ENCODE data around the gene DOCK8. TPM values are rescaled to one million over a fixed set of nuclear protein-coding genes. Genes with fewer than 3 reads are reported as not detected.

Gene DOCK8
- total RNA-seq, 1 experiment from 2014 or later: 1.4 TPM

GRCh38 chr9:304106-304505 is 89.4 kb downstream of the DOCK8 start:
- Histone ChIP-seq H3K9ac (ENCODE audit: extremely low read depth, insufficient read length, low read length) (no peak overlapping the region), H2AFZ (ENCODE audit: low read length) (no peak overlapping the region), H2BK20ac (ENCODE audit: low read depth, low read length, poor library complexity, severe bottlenecking) (no peak overlapping the region), H3K9me3 (ENCODE audit: control insufficient read depth, low read depth, low read length) (no peaks in the 10 kb centered on the region), H4K5ac (ENCODE audit: insufficient read length, low read depth, low read length) (no peak overlapping the region), H4K91ac (ENCODE audit: insufficient read length, low read depth, low read length) (no peak overlapping the region), H3K4me1 (ENCODE audit: insufficient read depth, low read length) (no peaks in the 10 kb centered on the region), H3T11ph (ENCODE audit: low read length) (peak overlapping the region; percentile 98), H3K18ac (ENCODE audit: insufficient read length, low read depth, low read length) (no peak overlapping the region), H3K56ac (ENCODE audit: insufficient read length, low read depth, low read length) (no peak overlapping the region), H3K14ac (ENCODE audit: insufficient read depth, low read length) (no peak overlapping the region; the same call in 1 of the 2 replicates), H4K20me1 (ENCODE audit: control insufficient read depth, insufficient read depth, insufficient read length) (no peaks in the 10 kb centered on the region), H2AK5ac (ENCODE audit: insufficient read length, low read length) (no peak overlapping the region), H3K27ac (ENCODE audit: insufficient read length, low read depth, low read length) (no peak overlapping the region), H3K79me1 (ENCODE audit: insufficient read depth, low read depth, low read length, poor library complexity, severe bottlenecking) (no peaks in the 10 kb centered on the region), H3K27me3 (ENCODE audit: insufficient read depth, low read length) (no peaks in the 10 kb centered on the region), H3K4me2 (ENCODE audit: insufficient read depth, insufficient read length, low read length) (no peak overlapping the region), H3K23me2 (ENCODE audit: insufficient read length, low read depth, low read length, poor library complexity, severe bottlenecking) (no peaks in the 10 kb centered on the region), H4K8ac (replicated peaks; ENCODE audit: insufficient read length, low read depth, low read length) (no peak overlapping the region), H2BK120ac (ENCODE audit: low read depth, low read length, poor library complexity, severe bottlenecking) (peak overlapping the region; percentile 5), H3K79me2 (ENCODE audit: insufficient read depth, low read length) (no peaks in the 10 kb centered on the region), H3K4ac (ENCODE audit: low read depth, low read length) (no peak overlapping the region; the same call in 1 of the 2 replicates), H2BK15ac (ENCODE audit: low read depth, low read length) (no peak overlapping the region), H2BK12ac (ENCODE audit: insufficient read length, low read depth, low read length) (no peak overlapping the region), H2BK5ac (ENCODE audit: insufficient read length, low read length) (no peak overlapping the region), H3K23ac (ENCODE audit: insufficient read length, low read depth, low read length) (no peak overlapping the region)
- TF ChIP-seq, protein P1, sequence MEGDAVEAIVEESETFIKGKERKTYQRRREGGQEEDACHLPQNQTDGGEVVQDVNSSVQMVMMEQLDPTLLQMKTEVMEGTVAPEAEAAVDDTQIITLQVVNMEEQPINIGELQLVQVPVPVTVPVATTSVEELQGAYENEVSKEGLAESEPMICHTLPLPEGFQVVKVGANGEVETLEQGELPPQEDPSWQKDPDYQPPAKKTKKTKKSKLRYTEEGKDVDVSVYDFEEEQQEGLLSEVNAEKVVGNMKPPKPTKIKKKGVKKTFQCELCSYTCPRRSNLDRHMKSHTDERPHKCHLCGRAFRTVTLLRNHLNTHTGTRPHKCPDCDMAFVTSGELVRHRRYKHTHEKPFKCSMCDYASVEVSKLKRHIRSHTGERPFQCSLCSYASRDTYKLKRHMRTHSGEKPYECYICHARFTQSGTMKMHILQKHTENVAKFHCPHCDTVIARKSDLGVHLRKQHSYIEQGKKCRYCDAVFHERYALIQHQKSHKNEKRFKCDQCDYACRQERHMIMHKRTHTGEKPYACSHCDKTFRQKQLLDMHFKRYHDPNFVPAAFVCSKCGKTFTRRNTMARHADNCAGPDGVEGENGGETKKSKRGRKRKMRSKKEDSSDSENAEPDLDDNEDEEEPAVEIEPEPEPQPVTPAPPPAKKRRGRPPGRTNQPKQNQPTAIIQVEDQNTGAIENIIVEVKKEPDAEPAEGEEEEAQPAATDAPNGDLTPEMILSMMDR (conservative IDR thresholded peaks at IDR 0.05): no peak
- DNase-seq: no peak
- no peak overlapping the region for H3K4me3 Mint-ChIP-seq
- H3K27ac Mint-ChIP-seq: peak overlapping the region in 2 of 3 experiments; percentile 23 to 57; a peak in 1 of 7 replicates
- no peaks in the 10 kb centered on the region; a peak in 1 of 7 replicates for H3K36me3 Mint-ChIP-seq (ENCODE audit: insufficient read depth in 1 of 3, low read depth in 3 of 3)
- H3K4me1 Mint-ChIP-seq: peaks cover 3 to 9% of the 10 kb centered on the region in 2 experiments
- peaks cover 0 to 3% of the 10 kb centered on the region in 2 experiments; a peak in 2 of 5 replicates for H3K9me3 Mint-ChIP-seq
- H3K27me3 Mint-ChIP-seq (ENCODE audit: low read depth): no peaks in the 10 kb centered on the region
- no CpG with 5 or more reads among the region's 4 CpGs for WGBS (ENCODE audit: extremely low coverage, insufficient read length, low lambda C conversion rate)
